OCI-LY3 (cell line): ENCODE data around the gene C2orf92.

Source experiments
- H2AFZ ChIP-seq: fragments of 200-600, 300-600 bp; shearing (Covaris generic); 2 replicates; pipeline ENCODE4 v1.6.0; 2014; ENCODE audit warnings: antibody characterized with exemption, low read depth, low read length
- H3K27ac ChIP-seq: fragments of 200-600, 300-600 bp; sonication (generic); 2 replicates; pipeline ENCODE4 v1.5.1; 2014; ENCODE audit warnings: mild to moderate bottlenecking, low read length, moderate library complexity, mixed read lengths
- H3K27me3 ChIP-seq: fragments of 200-600, 300-600 bp; sonication (generic); 2 replicates; pipeline ENCODE4 v1.6.1; 2014; ENCODE audit warnings: low read depth, low read length, mixed read lengths
- H3K36me3 ChIP-seq: fragments of 200-600, 300-600 bp; sonication (generic); replicated peaks from 2 replicates; pipeline ENCODE3; 2014; ENCODE audit warnings: low read depth, low read length, mixed read lengths
- H3K4me1 ChIP-seq: fragments of 300-600, 200-600 bp; sonication (generic); 2 replicates; pipeline ENCODE4 v1.6.1; 2014; ENCODE audit warnings: low read length, mixed read lengths
- H3K4me2 ChIP-seq: fragments of 200-600, 300-600 bp; sonication (generic); 2 replicates; pipeline ENCODE4 v1.6.1; 2014; ENCODE audit warnings: low read length, mixed read lengths
- H3K4me3 ChIP-seq: fragments of 300-600, 200-600 bp; sonication (generic); 2 replicates; pipeline ENCODE4 v1.5.1; 2014; ENCODE audit warnings: antibody characterized with exemption, mild to moderate bottlenecking, low read length, moderate library complexity
- H3K79me2 ChIP-seq: fragments of 300-600, 200-600 bp; shearing (Covaris generic); 2 replicates; pipeline ENCODE4 v1.6.1; 2014; ENCODE audit warnings: mild to moderate bottlenecking, low read length, mixed read lengths
- H3K9ac ChIP-seq: fragments of 300-600, 200-600 bp; shearing (Covaris generic); 2 replicates; pipeline ENCODE4 v1.6.0; 2014; ENCODE audit warnings: mild to moderate bottlenecking, low read length, moderate library complexity
- H3K9me3 ChIP-seq: fragments of 200-600, 300-600 bp; shearing (Covaris generic); 2 replicates; pipeline ENCODE4 v1.6.1; 2014; ENCODE audit warnings: low read length, mixed read lengths; ENCODE audit not compliant: insufficient read depth
- H4K20me1 ChIP-seq: fragments of 200-600, 300-600 bp; sonication (generic); 2 replicates; pipeline ENCODE4 v1.6.1; 2016; ENCODE audit warnings: low read length, mixed read lengths; ENCODE audit not compliant: insufficient read depth
- CTCF ChIP-seq: fragments of 200-600, 300-600 bp; sonication (generic); IDR thresholded peaks from 2 replicates; pipeline ENCODE4 v1.5.1; 2014; ENCODE audit warnings: antibody characterized with exemption, low read length, low read depth
- EZH2phosphoT487 ChIP-seq: fragments of 200-600 bp; shearing (Covaris generic); IDR thresholded peaks from 2 replicates; pipeline ENCODE4 v1.6.1; 2018; ENCODE audit warnings: antibody characterized with exemption, mixed run types, low read depth

Gene C2orf92

GRCh38 chr2:97741251-97741650 lies 71.7 kb downstream of the C2orf92 start:
- H3K27ac ChIP-seq, result no peak overlapping the region
- no peaks in the 10 kb centered on the region for H3K79me2 ChIP-seq
- no peaks in the 10 kb centered on the region for H3K4me1 ChIP-seq
- TF ChIP-seq CTCF (no peak), EZH2phosphoT487 (no peak)
- H3K9ac ChIP-seq, result no peak overlapping the region
- H3K4me3 ChIP-seq, result no peak overlapping the region
- H2AFZ ChIP-seq, result no peak overlapping the region
- H3K4me2 ChIP-seq, result no peak overlapping the region
- peaks cover 17% of the 10 kb centered on the region for H3K36me3 ChIP-seq
- H3K9me3 ChIP-seq, result no peaks in the 10 kb centered on the region
- H4K20me1 ChIP-seq, result no peaks in the 10 kb centered on the region
- H3K27me3 ChIP-seq, result no peaks in the 10 kb centered on the region

- Histone ChIP-seq H3K4me2 (no peak overlapping the region), H3K9ac (no peak overlapping the region), H3K79me2 (no peaks in the 10 kb centered on the region), H2AFZ (no peak overlapping the region), H3K27ac (no peak overlapping the region), H3K4me1 (no peaks in the 10 kb centered on the region), H3K27me3 (no peaks in the 10 kb centered on the region), H3K4me3 (no peak overlapping the region), H4K20me1 (no peaks in the 10 kb centered on the region), H3K9me3 (no peaks in the 10 kb centered on the region), H3K36me3 (peaks cover 17% of the 10 kb centered on the region)
- TF ChIP-seq CTCF (no peak), EZH2phosphoT487 (no peak)
Observed at GRCh38 chr2:97741686-97742085, 72.2 kb downstream of the C2orf92 start.

GRCh38 chr2:97742381-97742847 lies 72.9 kb downstream of the C2orf92 start:
- no peaks in the 10 kb centered on the region for H4K20me1 ChIP-seq
- no peak overlapping the region for H3K4me2 ChIP-seq
- no peak overlapping the region for H2AFZ ChIP-seq
- H3K36me3 ChIP-seq, result peaks cover 21% of the 10 kb centered on the region
- H3K4me3 ChIP-seq, result no peak overlapping the region
- no peaks in the 10 kb centered on the region for H3K9me3 ChIP-seq
- TF ChIP-seq CTCF, result no peak
- no peaks in the 10 kb centered on the region for H3K27me3 ChIP-seq
- no peak overlapping the region for H3K9ac ChIP-seq
- no peaks in the 10 kb centered on the region for H3K79me2 ChIP-seq
- H3K4me1 ChIP-seq, result no peaks in the 10 kb centered on the region
- H3K27ac ChIP-seq, result no peak overlapping the region

- peaks cover 31% of the 10 kb centered on the region for H3K36me3 ChIP-seq
- no peaks in the 10 kb centered on the region for H3K79me2 ChIP-seq
- no peak overlapping the region for H3K4me2 ChIP-seq
- H4K20me1 ChIP-seq, result no peaks in the 10 kb centered on the region
- TF ChIP-seq EZH2phosphoT487 (no peak), CTCF (no peak)
- no peak overlapping the region for H2AFZ ChIP-seq
- no peak overlapping the region for H3K9ac ChIP-seq
- H3K4me3 ChIP-seq, result no peak overlapping the region
- H3K27ac ChIP-seq, result no peak overlapping the region
- H3K4me1 ChIP-seq, result peaks cover 4% of the 10 kb centered on the region; the same call in 1 of the 2 replicates
- no peaks in the 10 kb centered on the region for H3K9me3 ChIP-seq
- no peaks in the 10 kb centered on the region for H3K27me3 ChIP-seq
Observed at GRCh38 chr2:97743913-97744312, 74.4 kb downstream of the C2orf92 start.
